CD4-positive, alpha-beta T cell treated with Interleukin-1 beta for 1 hour (primary cell): Measurements from ENCODE around the gene FHOD3.
"Not testable (repeated sequence)": the region's sequence is repeated elsewhere in the genome, so short reads cannot be mapped to it uniquely, and the experiment has no call there.

ENCODE experiments used
- DNase-seq, 2 donors: peaks; one replicate each; pipeline ENCODE4 v3.0.0-alpha.2; 2020 to 2022

FHOD3 gene

GRCh38 chr18:36455931-36456330 is 158.4 kb downstream of the FHOD3 start:
- no peak for DNase-seq

GRCh38 chr18:36456622-36457021 is 159.1 kb downstream of the FHOD3 start:
- no peak for DNase-seq

- no peak for DNase-seq
Measured at GRCh38 chr18:36457683-36458082, 160.2 kb downstream of the FHOD3 start.

- DNase-seq: no peak
Measured at GRCh38 chr18:36458306-36458705, 160.8 kb downstream of the FHOD3 start.

GRCh38 chr18:36459203-36459602 is 161.7 kb downstream of the FHOD3 start:
- DNase-seq: no peak

- DNase-seq: no peak
Measured at GRCh38 chr18:36459786-36460185, 162.3 kb downstream of the FHOD3 start.

- DNase-seq: no peak
Measured at GRCh38 chr18:36460324-36460850, 162.9 kb downstream of the FHOD3 start.

- DNase-seq: no peak
Measured at GRCh38 chr18:36460854-36461253, 163.3 kb downstream of the FHOD3 start.

- no peak for DNase-seq
Measured at GRCh38 chr18:36461551-36461987, 164.1 kb downstream of the FHOD3 start.

GRCh38 chr18:36463516-36463915 is 166.0 kb downstream of the FHOD3 start:
- DNase-seq: not testable (repeated sequence)

GRCh38 chr18:36464126-36464651 is 166.7 kb downstream of the FHOD3 start:
- DNase-seq: no peak

GRCh38 chr18:36465276-36465675 is 167.8 kb downstream of the FHOD3 start:
- DNase-seq: no peak

GRCh38 chr18:36465970-36466369 is 168.5 kb downstream of the FHOD3 start:
- no peak for DNase-seq

GRCh38 chr18:36467614-36468013 is 170.1 kb downstream of the FHOD3 start:
- no peak for DNase-seq

- DNase-seq: no peak
Measured at GRCh38 chr18:36468161-36468560, 170.6 kb downstream of the FHOD3 start.

- DNase-seq: no peak
Measured at GRCh38 chr18:36469461-36469860, 171.9 kb downstream of the FHOD3 start.

- no peak for DNase-seq
Measured at GRCh38 chr18:36470896-36471295, 173.4 kb downstream of the FHOD3 start.

- DNase-seq: no peak
Measured at GRCh38 chr18:36471393-36471792, 173.9 kb downstream of the FHOD3 start.

- DNase-seq: no peak
Measured at GRCh38 chr18:36476433-36476832, 178.9 kb downstream of the FHOD3 start.

- no peak for DNase-seq
Measured at GRCh38 chr18:36477776-36478175, 180.3 kb downstream of the FHOD3 start.

- no peak for DNase-seq
Measured at GRCh38 chr18:36481201-36481657, 183.7 kb downstream of the FHOD3 start.

- DNase-seq: no peak
Measured at GRCh38 chr18:36481935-36482334, 184.4 kb downstream of the FHOD3 start.

- no peak for DNase-seq
Measured at GRCh38 chr18:36484591-36484990, 187.1 kb downstream of the FHOD3 start.

- no peak for DNase-seq
Measured at GRCh38 chr18:36485772-36486171, 188.3 kb downstream of the FHOD3 start.

- DNase-seq: no peak
Measured at GRCh38 chr18:36488131-36488530, 190.6 kb downstream of the FHOD3 start.
